Hematopoietic multipotent progenitor cell treated with erythropoietin and hydrocortisone succinate and interleukin-3 and kit ligand, for 8 days (in vitro differentiated cells): ENCODE measurements around the gene VEPH1.
A peak's percentile ranks its signal among the peaks of the same experiment; 100 is the strongest.

Experiments used
- DNase-seq: peaks from one replicate; pipeline ENCODE4 v3.0.0-alpha.2; 2015

VEPH1 gene

DNA sequence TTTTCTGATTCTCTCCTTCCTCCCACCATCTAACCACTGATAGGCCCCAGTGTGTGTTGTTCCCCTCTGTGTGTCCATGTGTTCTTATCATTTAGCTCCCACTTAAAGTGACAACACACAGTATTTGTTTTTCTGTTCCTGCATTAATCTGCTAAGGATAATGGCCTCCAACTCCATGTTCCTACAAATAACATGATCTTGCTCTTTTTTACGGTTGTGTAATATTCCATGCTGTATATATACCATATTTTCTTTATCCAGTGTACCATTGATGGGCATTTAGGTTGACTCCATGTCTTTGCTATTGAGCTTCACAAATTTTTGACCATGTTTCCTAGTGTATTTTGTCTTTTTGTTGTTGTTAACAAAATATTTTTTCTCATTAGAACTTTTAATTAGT is 30.6 kb downstream of the VEPH1 start:
- no peak for DNase-seq

GRCh38 chr3:157471064-157471463 is 32.2 kb downstream of the VEPH1 start:
- no peak for DNase-seq

GRCh38 chr3:157469561-157470294 is 33.5 kb downstream of the VEPH1 start:
- no peak for DNase-seq

GRCh38 chr3:157467200-157467599 is 36.0 kb downstream of the VEPH1 start:
- no peak for DNase-seq

GRCh38 chr3:157465741-157466140 is 37.5 kb downstream of the VEPH1 start:
- DNase-seq = no peak

- DNase-seq = no peak
Measured at GRCh38 chr3:157464321-157464720, 38.9 kb downstream of the VEPH1 start.

DNA sequence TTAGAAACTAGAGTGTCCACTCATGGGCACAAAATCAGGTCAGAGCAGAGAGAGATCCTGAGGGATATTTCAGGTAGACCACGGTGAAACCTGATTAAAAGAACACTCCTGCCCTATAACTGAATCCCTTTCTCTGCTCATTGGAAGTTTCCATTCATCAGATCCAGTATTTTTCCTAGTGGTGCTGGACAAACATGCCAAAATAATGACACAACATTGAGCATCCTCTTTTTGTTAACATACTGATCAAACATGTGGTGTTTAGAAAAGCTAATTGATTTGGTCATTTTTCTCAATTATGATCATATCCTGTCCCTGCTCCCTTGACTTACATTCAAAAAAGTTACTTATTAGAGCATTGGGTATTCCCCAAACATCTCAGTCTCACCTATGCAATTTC is 39.4 kb downstream of the VEPH1 start:
- DNase-seq = no peak

DNA sequence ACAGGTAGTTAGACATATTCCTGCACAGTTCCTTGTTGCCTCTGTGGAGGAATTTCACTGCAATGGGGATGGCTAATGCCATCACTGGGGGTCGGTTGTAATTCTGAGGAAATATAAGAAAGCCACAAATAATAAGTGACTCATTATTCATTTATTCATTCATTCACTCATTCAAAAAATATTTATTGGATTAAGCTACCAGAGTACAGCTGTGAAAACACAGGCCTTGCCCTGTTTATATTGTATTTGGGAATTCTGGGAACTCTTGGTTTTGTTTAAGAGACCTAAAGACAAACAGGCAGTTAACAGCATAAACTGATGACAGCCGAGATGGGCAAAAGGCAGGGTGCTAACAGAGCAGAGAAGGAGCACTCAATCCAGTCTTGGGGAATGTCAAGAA is 43.0 kb downstream of the VEPH1 start:
- DNase-seq = no peak

DNA sequence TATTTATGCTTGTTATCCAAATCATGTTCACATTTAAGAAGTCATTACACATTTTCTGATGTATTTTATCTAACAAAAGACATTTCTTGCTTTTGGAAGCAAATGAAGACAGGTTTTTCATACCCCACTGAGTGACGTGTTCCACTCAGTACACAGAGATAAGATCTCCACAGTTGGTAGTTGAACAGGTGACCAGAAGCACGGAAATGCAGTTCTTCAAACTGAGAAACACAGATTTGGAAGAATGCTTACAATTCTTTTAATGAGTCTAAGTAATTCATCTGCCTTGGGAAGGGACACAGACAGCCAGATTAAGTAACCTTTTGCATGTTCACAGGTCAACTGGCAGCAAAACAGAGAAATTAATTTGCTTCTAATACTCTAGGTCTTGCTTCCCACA is 43.5 kb downstream of the VEPH1 start:
- no peak for DNase-seq

DNA sequence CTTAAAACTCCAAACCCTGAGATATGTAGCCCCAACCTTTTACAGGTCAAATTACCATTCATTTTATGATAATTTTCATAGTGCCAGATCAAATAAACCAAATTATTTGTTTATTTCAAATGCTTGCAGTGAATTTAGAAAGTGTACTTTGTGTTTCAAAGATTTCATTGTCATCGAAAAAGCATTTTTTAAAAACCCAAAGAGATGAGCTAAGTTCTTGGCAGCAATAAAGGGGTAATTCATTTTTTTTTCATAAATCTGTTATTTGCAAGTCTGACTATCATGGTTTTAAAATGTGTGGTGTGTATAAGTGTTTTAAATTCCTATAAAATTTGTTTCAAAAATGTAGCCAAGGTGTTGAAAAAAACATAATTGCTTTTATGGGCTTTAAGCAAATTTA is 49.4 kb downstream of the VEPH1 start:
- no peak for DNase-seq

DNA sequence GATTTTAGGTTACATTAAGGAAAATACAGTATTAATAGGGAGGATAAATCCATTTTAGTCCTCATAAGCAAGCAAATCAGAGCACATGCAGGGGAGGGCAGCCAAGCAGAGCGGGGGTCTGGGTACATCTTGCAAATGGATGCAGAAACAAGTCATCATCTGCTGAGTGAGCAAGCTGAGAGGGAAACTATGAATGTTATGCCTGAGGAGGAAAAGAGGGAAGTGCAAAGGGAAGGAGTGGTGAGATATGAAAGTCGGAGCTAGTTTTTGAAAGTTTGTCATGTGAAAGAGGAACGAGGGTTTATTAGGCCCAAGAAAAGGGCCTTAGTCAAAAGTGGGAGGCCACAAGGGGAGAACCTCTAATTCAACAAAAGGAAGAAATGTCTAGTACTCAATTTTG is 51.1 kb downstream of the VEPH1 start:
- no peak for DNase-seq

- no peak for DNase-seq
Measured at GRCh38 chr3:157447026-157447694, 56.1 kb downstream of the VEPH1 start.

- DNase-seq = peak; percentile 16
Measured at GRCh38 chr3:157445857-157446256, 57.4 kb downstream of the VEPH1 start.

GRCh38 chr3:157444797-157445184 is 58.4 kb downstream of the VEPH1 start:
- no peak for DNase-seq

DNA sequence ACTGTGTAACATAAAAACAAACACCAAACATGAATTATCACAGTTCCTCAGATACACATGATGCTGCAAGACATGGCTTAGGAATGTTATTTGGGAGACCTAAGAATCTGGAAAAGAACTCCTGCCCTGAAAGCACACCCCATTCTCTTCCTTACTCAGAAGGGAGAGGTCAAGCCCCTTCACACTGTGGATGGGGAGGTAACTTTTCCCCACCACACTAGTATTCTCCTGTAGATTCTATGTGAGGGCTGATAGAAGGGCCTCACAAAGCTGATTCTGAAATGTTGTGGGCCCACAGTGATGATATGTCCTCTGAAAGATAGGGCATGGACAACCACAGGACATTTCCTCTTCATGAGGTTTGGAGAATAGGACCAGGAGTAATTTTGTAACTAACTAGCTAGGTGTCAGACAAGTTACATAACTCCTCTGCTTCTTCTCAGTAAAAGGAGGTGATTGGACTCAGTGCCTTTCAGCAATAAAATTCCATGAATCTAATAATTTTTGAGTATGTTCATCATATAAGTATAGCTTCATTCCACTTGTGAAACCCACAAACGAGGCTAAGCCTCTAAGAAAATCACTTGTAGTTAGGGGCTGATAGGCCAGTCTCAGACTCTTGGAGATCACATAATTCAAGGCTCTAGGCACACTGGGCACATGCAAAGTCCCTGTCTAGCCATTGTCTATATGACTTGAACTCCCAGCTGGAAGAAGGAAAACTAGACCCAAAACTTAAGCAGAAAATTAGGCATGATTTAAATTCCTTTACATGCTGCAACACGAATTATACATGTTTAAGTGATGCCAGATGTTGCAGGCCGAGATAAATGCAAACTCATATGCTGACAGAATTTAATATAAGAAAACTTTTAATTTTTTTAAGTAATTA is 59.1 kb downstream of the VEPH1 start:
- no peak for DNase-seq

GRCh38 chr3:157442729-157443128 is 60.5 kb downstream of the VEPH1 start:
- DNase-seq = no peak

DNA sequence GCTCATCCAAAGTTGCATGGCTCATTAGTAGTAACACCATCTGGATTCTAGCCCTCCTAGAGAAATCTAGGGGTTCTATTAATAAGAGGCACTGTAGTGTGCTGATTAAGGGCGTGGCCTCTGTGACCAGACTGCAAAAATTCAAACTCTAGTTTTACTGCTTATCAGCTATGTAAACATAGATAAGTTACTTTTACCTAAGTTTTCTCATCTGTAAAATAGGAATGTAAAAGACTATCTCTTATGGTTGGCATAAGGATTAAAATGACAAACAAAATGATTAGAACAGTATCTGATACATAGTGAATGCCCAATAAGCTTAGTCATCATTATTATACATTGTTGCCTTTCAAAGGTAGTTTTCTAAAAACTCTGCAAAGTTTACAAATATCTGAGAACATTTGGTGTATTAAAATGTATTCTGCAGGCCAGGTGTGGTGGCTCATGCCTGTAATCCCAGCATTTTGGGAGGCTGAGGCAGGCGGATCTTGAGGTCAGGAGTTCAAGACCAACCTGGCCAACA is 62.1 kb downstream of the VEPH1 start:
- DNase-seq = no peak

DNA sequence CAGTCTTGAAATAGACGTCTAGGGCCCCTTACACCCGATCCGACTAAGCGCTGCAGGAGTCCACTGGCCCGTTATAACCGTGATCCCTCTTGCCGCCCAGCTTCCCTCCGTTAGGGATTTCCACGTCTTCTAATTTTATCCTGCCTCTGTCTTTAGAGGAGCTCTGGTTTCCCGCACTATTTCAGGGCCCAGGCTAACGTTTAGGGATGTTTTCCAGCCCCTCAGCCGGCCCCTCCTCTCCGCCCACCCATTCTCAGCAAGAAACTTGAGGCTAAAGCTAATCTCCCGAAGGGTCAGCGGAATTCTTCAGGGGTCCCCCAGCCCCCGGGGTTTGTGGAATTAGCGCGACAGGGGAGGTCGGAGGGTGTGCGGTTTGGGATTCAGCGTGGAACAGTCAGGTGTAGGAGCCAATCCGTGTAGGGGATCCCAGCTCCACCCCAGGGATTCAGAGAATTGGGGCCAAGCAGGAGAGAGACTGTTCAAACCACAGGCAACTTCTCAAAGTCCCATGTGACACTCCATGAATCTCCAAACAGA is 65.0 kb downstream of the VEPH1 start:
- DNase-seq = no peak

GRCh38 chr3:157436583-157437291 is 66.5 kb downstream of the VEPH1 start, which contains the start of gene PTX3:
TSS of gene PTX3 (plus strand) at chr3:157436850. CDS start at chr3:157436934, 84 bp downstream.
- DNase-seq = peak; percentile 6

DNA sequence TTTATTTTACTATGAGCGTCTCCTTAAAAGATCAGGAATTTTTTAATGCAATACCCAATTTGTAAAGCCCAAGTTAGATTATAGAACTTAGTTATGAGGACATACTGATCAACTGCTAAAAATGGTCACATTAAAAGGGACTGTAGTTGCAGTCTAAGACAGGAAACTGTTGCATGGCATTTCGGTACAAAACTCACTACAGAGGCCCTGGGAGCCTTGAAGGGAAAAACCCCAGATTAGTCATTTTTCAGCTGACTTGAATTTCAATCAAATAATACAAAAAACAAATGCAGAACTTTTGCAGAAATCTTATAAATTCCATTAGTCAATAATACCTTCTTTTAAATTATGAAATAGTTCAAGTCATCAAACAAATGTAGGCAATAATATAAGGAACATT is 73.5 kb downstream of the VEPH1 start:
- DNase-seq = no peak

GRCh38 chr3:157428853-157429252 is 74.4 kb downstream of the VEPH1 start:
- peak; percentile 1 for DNase-seq

GRCh38 chr3:157427901-157428300 is 75.3 kb downstream of the VEPH1 start:
- no peak for DNase-seq
